Measurements from ENCODE around the gene DCAF5. TPM values are rescaled to one million over a fixed set of nuclear protein-coding genes. Genes with fewer than 3 reads are reported as not detected.
"Not testable (repeated sequence)": the region's sequence is repeated elsewhere in the genome, so short reads cannot be mapped to it uniquely, and the experiment has no call there.

The DCAF5 gene
- total RNA-seq, 1 donor from 2014 or later: 53.4 TPM

GRCh38 chr14:69083181-69083580, 69.7 kb downstream of the DCAF5 start:
- DNase-seq (no peak), ATAC-seq (ENCODE audit: poor library complexity) (no peak)
- intact Hi-C loops (cut with DNase I): no loop called here

- intact Hi-C loops (cut with DNase I): no loop called here
- DNase-seq (no peak), ATAC-seq (ENCODE audit: poor library complexity) (no peak)
Measured at GRCh38 chr14:69081271-69081670, 71.6 kb downstream of the DCAF5 start.

GRCh38 chr14:69079747-69080146, 73.2 kb downstream of the DCAF5 start:
- no peak for DNase-seq
- ATAC-seq (ENCODE audit: poor library complexity): no peak
- intact Hi-C loops (cut with DNase I): no loop called here

- peak; percentile 41 for ATAC-seq (ENCODE audit: poor library complexity)
- DNase-seq: no peak
- intact Hi-C loops (cut with DNase I): no loop called here
Measured at GRCh38 chr14:69079188-69079742, 73.7 kb downstream of the DCAF5 start.

- no peak for DNase-seq
- intact Hi-C loops (cut with DNase I): no loop called here
- ATAC-seq (ENCODE audit: poor library complexity): no peak
Measured at GRCh38 chr14:69077841-69078240, 75.1 kb downstream of the DCAF5 start.

- DNase-seq; ATAC-seq (ENCODE audit: poor library complexity); intact Hi-C loops (cut with DNase I): not testable (repeated sequence)
Measured at GRCh38 chr14:69077185-69077584, 75.7 kb downstream of the DCAF5 start.

GRCh38 chr14:69076341-69076740, 76.6 kb downstream of the DCAF5 start:
- intact Hi-C loops (cut with DNase I): no loop called here
- no peak for ATAC-seq (ENCODE audit: poor library complexity)
- no peak for DNase-seq

GRCh38 chr14:69073915-69074314, 79.0 kb downstream of the DCAF5 start:
- ATAC-seq (ENCODE audit: poor library complexity) (no peak), DNase-seq (no peak)
- intact Hi-C loops (cut with DNase I): no loop called here

- intact Hi-C loops (cut with DNase I): no loop called here
- DNase-seq: no peak
- no peak for ATAC-seq (ENCODE audit: poor library complexity)
Measured at GRCh38 chr14:69073429-69073828, 79.5 kb downstream of the DCAF5 start.

GRCh38 chr14:69072584-69072983, 80.3 kb downstream of the DCAF5 start:
- intact Hi-C loops (cut with DNase I): no loop called here
- ATAC-seq (ENCODE audit: poor library complexity) (no peak), DNase-seq (no peak)

GRCh38 chr14:69068744-69069421, 84.0 kb downstream of the DCAF5 start:
- ATAC-seq (ENCODE audit: poor library complexity) (no peak), DNase-seq (no peak)
- intact Hi-C loops (cut with DNase I): no loop called here

GRCh38 chr14:69066396-69067171, 86.3 kb downstream of the DCAF5 start:
- DNase-seq: no peak
- ATAC-seq (ENCODE audit: poor library complexity): no peak
- intact Hi-C loops (cut with DNase I): no loop called here

- ATAC-seq (ENCODE audit: poor library complexity); DNase-seq; intact Hi-C loops (cut with DNase I): not testable (repeated sequence)
Measured at GRCh38 chr14:69065934-69066333, 87.0 kb downstream of the DCAF5 start.

- intact Hi-C loops (cut with DNase I): no loop called here
- no peak for DNase-seq
- ATAC-seq (ENCODE audit: poor library complexity): no peak
Measured at GRCh38 chr14:69064596-69064995, 88.3 kb downstream of the DCAF5 start.

- intact Hi-C loops (cut with DNase I): no loop called here
- ATAC-seq (ENCODE audit: poor library complexity) (peak; percentile 81), DNase-seq (no peak)
Measured at GRCh38 chr14:69059658-69060623, 93.0 kb downstream of the DCAF5 start.

- DNase-seq (no peak), ATAC-seq (ENCODE audit: poor library complexity) (peak; percentile 55)
- intact Hi-C loops (cut with DNase I): no loop called here
Measured at GRCh38 chr14:69055999-69056788, 96.7 kb downstream of the DCAF5 start.

- intact Hi-C loops (cut with DNase I): no loop called here
Measured at GRCh38 chr14:69055125-69055524, 97.8 kb downstream of the DCAF5 start.

GRCh38 chr14:69054030-69054429, 98.9 kb downstream of the DCAF5 start:
- intact Hi-C loops (cut with DNase I): no loop called here
- ATAC-seq (ENCODE audit: poor library complexity) (no peak), DNase-seq (peak; percentile 55)

More at GRCh38 chr14:69055125-69055524, 97.8 kb downstream of the DCAF5 start:
- DNase-seq: no peak
- ATAC-seq (ENCODE audit: poor library complexity): no peak

Measured in Right ventricle myocardium superior (tissue), 1 donor.